ENCODE results near the gene ENTPD6.
"Not testable (repeated sequence)": the region's sequence is repeated elsewhere in the genome, so short reads cannot be mapped to it uniquely, and the experiment has no call there.

ENTPD6 gene

DNA sequence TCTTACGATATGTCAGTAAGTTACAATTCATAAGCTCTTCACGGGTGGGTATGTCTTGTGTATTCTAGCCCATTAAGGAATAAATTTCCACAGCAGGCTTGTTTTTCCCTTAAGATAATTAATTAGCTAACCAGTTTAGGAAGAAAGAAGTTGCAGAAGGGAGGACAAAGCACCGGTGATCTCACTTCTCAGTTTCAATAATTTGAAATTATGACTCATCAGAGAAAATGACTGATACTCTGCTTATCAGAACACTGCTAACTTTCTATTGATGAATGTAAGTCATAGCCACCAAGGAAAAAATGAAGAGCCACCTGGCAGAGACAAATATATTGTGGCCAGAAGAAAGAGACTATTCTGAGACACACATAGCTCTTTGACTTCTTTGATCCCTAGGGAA is 35.0 kb upstream of the ENTPD6 start:
- H3K27ac ChIP-seq, result no peak overlapping the region

DNA sequence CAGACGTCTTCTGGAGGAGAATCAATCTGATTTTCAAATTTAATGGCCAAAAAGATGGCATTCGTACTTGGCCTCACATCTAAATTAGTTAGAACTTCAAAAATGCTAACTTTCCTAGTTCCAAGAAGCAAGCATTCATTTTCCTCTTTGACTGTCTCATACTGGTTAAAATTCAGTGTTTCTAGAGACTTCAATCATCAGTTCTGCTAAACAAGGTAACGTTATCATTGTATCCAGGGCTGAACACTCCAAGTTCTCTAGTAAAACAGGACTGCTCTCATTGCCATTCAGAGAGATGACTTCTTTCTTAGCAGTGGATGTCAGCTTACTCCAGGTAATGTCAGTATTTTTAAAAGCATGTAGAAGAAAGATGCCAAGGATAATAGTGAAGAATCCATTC is 34.6 kb upstream of the ENTPD6 start:
- Histone ChIP-seq H4K20me1 (no peaks in the 10 kb centered on the region), H3K9ac (no peak overlapping the region), H3K36me3 (no peaks in the 10 kb centered on the region), H3K4me1 (peaks cover 5 to 13% (median 10%) of the 10 kb centered on the region in 10 experiments; a peak in 14 of 20 replicates), H3K27ac (no peak overlapping the region), H3K4me3 (no peak overlapping the region), H3K27me3 (no peaks in the 10 kb centered on the region), H3K4me2 (peak overlapping the region in 6 of 11 experiments; percentile 1 to 36 (median 15); a peak in 6 of 22 replicates), H3K9me3 (replicated peaks in 1 of 11) (peaks cover 32 to 34% (median 33%) of the 10 kb centered on the region in 11 experiments)
- TF ChIP-seq Cebpa-rat (IDR thresholded peaks at IDR 0.05), result no peak

More for the DNA sequence above, 35.0 kb upstream of the ENTPD6 start:
- Histone ChIP-seq H3K36me3 (no peaks in the 10 kb centered on the region), H3K4me3 (no peak overlapping the region), H3K9me3 (replicated peaks in 1 of 11) (peaks cover 27 to 30% (median 29%) of the 10 kb centered on the region in 11 experiments), H3K9ac (no peak overlapping the region), H3K27me3 (no peaks in the 10 kb centered on the region), H3K4me1 (peaks cover 5 to 13% (median 10%) of the 10 kb centered on the region in 10 experiments; a peak in 14 of 20 replicates), H4K20me1 (no peaks in the 10 kb centered on the region), H3K4me2 (peak overlapping the region in 7 of 11 experiments; percentile 1 to 36 (median 17); a peak in 7 of 22 replicates)
- TF ChIP-seq Cebpa-rat (IDR thresholded peaks at IDR 0.05), result no peak

DNA sequence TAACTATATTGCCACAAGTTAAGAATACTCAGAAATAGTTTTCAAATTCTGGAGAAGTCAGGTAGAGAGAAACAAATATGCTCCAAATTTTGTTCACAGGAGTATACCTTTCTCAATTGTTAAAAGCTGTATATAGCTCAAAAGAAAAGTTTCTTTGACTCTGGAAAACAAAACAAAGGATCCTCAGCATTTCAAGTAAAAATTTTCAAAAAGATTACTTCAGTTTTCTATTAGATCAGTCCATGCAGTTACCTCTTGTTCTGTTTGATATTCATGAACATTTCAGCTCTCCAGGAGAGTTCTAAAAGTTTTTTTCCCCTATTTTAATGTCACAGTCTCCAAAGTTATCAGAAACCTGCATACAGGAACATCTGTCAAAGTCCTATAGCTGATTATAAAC is 30.4 kb upstream of the ENTPD6 start:
- TF ChIP-seq Cebpa-rat (IDR thresholded peaks at IDR 0.05), result no peak
- Histone ChIP-seq H3K27me3 (no peaks in the 10 kb centered on the region), H3K27ac (no peak overlapping the region), H3K36me3 (no peaks in the 10 kb centered on the region), H3K4me2 (no peak overlapping the region), H3K4me3 (no peak overlapping the region), H3K9ac (no peak overlapping the region), H3K9me3 (replicated peaks in 1 of 11) (peaks cover 45 to 58% (median 52%) of the 10 kb centered on the region in 11 experiments), H4K20me1 (no peaks in the 10 kb centered on the region), H3K4me1 (peaks cover 5 to 10% (median 8%) of the 10 kb centered on the region in 10 experiments; a peak in 14 of 20 replicates)

DNA sequence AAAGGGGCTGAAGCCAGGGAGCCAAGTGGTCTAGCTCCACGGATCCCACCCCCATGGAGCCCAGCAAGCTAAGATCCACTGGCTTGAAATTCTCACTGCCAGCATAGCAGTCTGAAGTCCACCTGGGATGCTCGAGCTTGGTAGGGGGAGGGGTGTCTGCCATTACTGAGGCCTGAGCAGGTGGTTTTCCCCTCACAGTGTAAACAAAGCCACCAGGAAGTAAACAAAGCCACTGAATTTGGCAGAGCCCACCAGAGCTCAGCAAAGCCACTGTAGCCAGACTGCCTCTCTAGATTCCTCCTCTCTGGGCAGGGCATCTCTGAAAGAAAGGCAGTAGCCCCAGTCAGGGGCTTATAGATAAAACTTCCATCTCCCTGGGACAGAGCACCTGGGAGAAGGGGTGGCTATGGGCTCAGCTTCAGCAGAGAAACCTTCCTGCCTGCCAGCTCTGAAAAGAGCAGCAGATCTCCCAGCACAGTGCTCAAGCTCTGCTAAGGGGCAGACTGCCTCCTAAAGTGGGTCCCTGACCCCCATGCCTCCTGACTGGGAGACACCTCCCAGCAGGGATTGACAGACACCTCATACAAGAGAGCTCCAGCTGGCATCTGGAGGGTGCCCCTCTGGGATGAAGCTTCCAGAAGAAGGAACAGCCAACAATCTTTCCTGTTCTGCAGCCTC is 29.3 kb upstream of the ENTPD6 start:
- H3K27ac ChIP-seq, H3K4me1 ChIP-seq, H3K36me3 ChIP-seq, H3K4me2 ChIP-seq, H3K9ac ChIP-seq, H3K4me3 ChIP-seq, H3K27me3 ChIP-seq, H4K20me1 ChIP-seq: not testable (repeated sequence)
- peaks cover 45 to 58% (median 52%) of the 10 kb centered on the region in 11 experiments for H3K9me3 ChIP-seq (replicated peaks in 1 of 11)

DNA sequence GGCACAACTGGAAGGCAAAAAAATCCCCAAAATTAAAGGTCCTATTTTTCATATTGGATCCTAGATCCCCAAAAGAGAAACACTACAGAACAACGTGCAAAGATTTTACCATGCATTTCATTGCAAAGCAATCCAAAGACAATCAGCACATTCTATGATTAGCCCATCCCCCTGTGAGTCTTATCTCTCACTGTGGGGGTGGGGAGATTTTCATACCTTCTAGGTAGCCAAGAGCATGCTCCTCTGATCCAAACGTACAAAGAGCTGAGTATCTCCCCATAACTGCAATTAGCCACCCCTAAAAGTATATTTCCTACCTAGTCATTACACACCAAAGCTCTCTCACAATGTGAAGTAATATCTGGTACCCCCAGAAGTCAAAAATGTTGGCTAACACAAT is 22.2 kb upstream of the ENTPD6 start:
- no peak overlapping the region for H3K27ac ChIP-seq
- no peaks in the 10 kb centered on the region for H3K36me3 ChIP-seq
- TF ChIP-seq Cebpa-rat (IDR thresholded peaks at IDR 0.05), result no peak
- no peak overlapping the region for H3K4me3 ChIP-seq
- H3K9ac ChIP-seq, result no peak overlapping the region
- H3K4me2 ChIP-seq, result no peak overlapping the region
- H3K4me1 ChIP-seq, result no peaks in the 10 kb centered on the region
- no peaks in the 10 kb centered on the region for H4K20me1 ChIP-seq
- peaks cover 7 to 22% (median 16%) of the 10 kb centered on the region in 11 experiments; a peak in 21 of 22 replicates for H3K9me3 ChIP-seq (replicated peaks in 1 of 11)
- H3K27me3 ChIP-seq, result no peaks in the 10 kb centered on the region

DNA sequence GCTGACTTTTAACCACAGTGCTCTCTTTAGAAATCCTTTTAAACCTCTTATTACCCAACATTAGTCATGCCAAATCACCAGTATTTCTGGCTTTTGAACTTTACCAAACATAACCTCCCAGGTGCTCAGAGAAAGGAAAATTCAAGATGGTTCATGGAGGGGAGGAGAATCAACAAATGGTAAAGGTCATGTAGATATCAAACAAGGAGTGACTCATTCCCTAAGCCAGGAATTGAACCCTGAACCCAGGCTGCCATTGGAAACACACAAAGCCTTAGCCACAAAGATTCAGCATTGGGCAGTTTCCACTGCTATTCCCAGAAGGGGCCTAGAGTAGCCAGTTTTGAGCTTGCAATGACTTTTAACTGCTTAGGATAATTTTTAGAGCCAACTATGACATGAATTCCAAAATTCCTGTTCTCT is 21.6 kb upstream of the ENTPD6 start:
- Histone ChIP-seq H3K27me3 (no peaks in the 10 kb centered on the region), H3K9me3 (replicated peaks in 1 of 11) (peaks cover 7 to 22% (median 16%) of the 10 kb centered on the region in 11 experiments; a peak in 21 of 22 replicates), H3K4me3 (no peak overlapping the region), H3K9ac (no peak overlapping the region), H3K4me1 (no peaks in the 10 kb centered on the region), H3K4me2 (no peak overlapping the region), H3K36me3 (no peaks in the 10 kb centered on the region), H4K20me1 (no peaks in the 10 kb centered on the region), H3K27ac (no peak overlapping the region)
- TF ChIP-seq Cebpa-rat (IDR thresholded peaks at IDR 0.05), result no peak

GRCh38 chr20:25176184-25176583 is 19.3 kb upstream of the ENTPD6 start:
- no peaks in the 10 kb centered on the region for H3K36me3 ChIP-seq
- no peak overlapping the region for H3K27ac ChIP-seq
- H3K4me2 ChIP-seq, result no peak overlapping the region
- TF ChIP-seq Cebpa-rat (IDR thresholded peaks at IDR 0.05), result no peak
- no peak overlapping the region for H3K9ac ChIP-seq
- H3K27me3 ChIP-seq, result no peaks in the 10 kb centered on the region
- H3K4me1 ChIP-seq, result no peaks in the 10 kb centered on the region
- H3K4me3 ChIP-seq, result no peak overlapping the region
- H4K20me1 ChIP-seq, result no peaks in the 10 kb centered on the region
- peaks cover 7 to 22% (median 16%) of the 10 kb centered on the region in 11 experiments; a peak in 21 of 22 replicates for H3K9me3 ChIP-seq (replicated peaks in 1 of 11)

DNA sequence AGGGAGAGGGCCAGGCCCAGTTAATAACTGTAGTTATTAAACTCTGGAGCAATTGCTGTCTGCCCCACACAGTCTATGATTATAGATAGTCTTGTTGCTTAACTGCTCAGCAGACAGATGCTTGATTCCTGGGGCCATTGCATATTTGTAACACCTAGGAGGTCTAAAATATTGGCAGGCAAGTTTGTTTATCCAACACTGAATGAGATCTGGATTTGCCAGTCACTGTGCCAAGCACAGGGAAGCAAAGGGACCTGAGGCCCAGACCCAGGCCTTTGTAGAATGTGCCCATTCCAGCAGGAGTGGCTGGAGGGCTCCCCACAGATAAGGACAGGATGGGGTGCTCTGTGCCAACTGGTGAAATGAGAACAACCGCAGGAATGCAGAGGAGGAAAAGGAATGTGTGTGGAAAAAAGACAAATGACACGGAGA is 17.6 kb upstream of the ENTPD6 start:
- no peaks in the 10 kb centered on the region for H3K36me3 ChIP-seq
- no peak overlapping the region for H3K4me2 ChIP-seq
- H3K9ac ChIP-seq, result 0 out of 22 replicates have a peak overlapping the region, but pooled peaks of 1 of the 11 experiments have one; percentile 15
- H3K27me3 ChIP-seq, result no peaks in the 10 kb centered on the region
- H3K9me3 ChIP-seq (replicated peaks in 1 of 11), result peaks cover 9 to 25% (median 17%) of the 10 kb centered on the region in 11 experiments
- H3K27ac ChIP-seq, result no peak overlapping the region
- no peaks in the 10 kb centered on the region for H3K4me1 ChIP-seq
- TF ChIP-seq Cebpa-rat (IDR thresholded peaks at IDR 0.05), result no peak
- H4K20me1 ChIP-seq, result no peaks in the 10 kb centered on the region
- H3K4me3 ChIP-seq, result no peak overlapping the region

DNA sequence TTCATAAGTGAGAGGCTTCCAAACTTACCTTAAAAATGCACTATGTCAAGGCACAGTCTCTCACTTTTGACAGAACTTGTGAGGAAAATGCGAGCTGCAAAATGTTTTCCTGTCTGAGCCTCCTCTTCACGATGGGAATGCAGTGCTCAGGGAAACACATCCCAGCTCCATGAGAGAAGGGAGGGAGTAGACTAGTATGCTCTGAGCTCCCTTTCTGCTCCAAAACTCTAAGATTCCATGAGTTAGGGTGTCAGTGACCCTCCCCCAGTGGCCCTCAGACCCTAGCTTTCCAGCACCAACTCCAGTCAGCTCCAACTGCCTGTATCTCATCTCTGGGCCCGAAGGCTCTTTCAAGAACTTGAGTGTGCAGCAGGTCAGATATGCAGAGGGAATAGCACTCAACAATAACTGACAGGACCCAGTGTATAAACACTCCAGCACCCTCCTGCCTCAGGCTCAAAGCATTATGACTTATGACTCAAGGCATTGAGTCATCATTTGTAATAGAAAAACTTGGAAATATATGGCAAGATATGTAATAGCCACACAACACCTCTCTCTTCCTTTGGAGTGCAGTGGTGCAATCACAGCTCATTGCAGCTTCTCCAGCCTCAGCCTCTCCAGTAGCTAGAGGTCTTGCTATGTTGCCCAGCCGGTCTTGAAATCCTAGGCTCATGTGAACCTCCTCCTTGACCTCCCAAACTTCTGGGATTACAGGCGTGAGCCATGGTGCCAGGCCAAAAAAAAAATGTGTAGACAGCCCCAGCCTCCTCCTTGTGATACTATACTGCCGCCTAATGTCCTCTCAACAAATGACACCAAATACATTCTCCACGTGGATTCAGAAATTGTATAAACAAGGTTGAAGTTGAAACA is 16.7 kb upstream of the ENTPD6 start:
- Histone ChIP-seq H3K9ac (no peak overlapping the region), H3K36me3 (no peaks in the 10 kb centered on the region), H3K9me3 (replicated peaks in 1 of 11) (peaks cover 11 to 22% (median 17%) of the 10 kb centered on the region in 11 experiments; a peak in 21 of 22 replicates), H3K27me3 (no peaks in the 10 kb centered on the region), H4K20me1 (no peaks in the 10 kb centered on the region), H3K4me2 (no peak overlapping the region), H3K4me3 (no peak overlapping the region), H3K4me1 (no peaks in the 10 kb centered on the region), H3K27ac (no peak overlapping the region)
- no peak for TF ChIP-seq Cebpa-rat (IDR thresholded peaks at IDR 0.05)

Measured in BLaER1 treated with 17β-estradiol and CSF1 and Interleukin-3, amounts not matched to agents 10 nM and 100 nM (cell line).